ENCODE data around the gene PRICKLE3. TPM values are rescaled to one million over a fixed set of nuclear protein-coding genes. Genes with fewer than 3 reads are reported as not detected.

The PRICKLE3 gene
- total RNA-seq, 1 experiment from 2014 or later, result 14.5 TPM

GRCh38 chrX:49192722-49193328 is 6.7 kb upstream of the PRICKLE3 start:
- CTCF ChIA-PET, result interaction anchor here (0.7 to 3.7 kb wide), 21 partner anchors 8 to 696 kb away, joined by 3 to 15 read pairs (median 4); partner anchors contain the start of gene PLP2
- peaks cover 8% of the 10 kb centered on the region for H3K9me3 Mint-ChIP-seq (ENCODE audit: unreplicated experiment)
- H3K36me3 Mint-ChIP-seq (ENCODE audit: insufficient read depth, unreplicated experiment), result peaks cover 10% of the 10 kb centered on the region
- peak; percentile 24 for DNase-seq (ENCODE audit: unreplicated experiment)
- BruUV-seq (replicated peaks), result no TSS peak
- no peak overlapping the region for H3K27ac Mint-ChIP-seq (ENCODE audit: low read depth, unreplicated experiment)
- H3K27me3 Mint-ChIP-seq (ENCODE audit: insufficient read depth, unreplicated experiment), result peaks cover 4% of the 10 kb centered on the region
- TF ChIP-seq, protein P1, sequence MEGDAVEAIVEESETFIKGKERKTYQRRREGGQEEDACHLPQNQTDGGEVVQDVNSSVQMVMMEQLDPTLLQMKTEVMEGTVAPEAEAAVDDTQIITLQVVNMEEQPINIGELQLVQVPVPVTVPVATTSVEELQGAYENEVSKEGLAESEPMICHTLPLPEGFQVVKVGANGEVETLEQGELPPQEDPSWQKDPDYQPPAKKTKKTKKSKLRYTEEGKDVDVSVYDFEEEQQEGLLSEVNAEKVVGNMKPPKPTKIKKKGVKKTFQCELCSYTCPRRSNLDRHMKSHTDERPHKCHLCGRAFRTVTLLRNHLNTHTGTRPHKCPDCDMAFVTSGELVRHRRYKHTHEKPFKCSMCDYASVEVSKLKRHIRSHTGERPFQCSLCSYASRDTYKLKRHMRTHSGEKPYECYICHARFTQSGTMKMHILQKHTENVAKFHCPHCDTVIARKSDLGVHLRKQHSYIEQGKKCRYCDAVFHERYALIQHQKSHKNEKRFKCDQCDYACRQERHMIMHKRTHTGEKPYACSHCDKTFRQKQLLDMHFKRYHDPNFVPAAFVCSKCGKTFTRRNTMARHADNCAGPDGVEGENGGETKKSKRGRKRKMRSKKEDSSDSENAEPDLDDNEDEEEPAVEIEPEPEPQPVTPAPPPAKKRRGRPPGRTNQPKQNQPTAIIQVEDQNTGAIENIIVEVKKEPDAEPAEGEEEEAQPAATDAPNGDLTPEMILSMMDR (IDR thresholded peaks at IDR 0.05; ENCODE audit: unreplicated experiment), result peak; percentile 30
- intact Hi-C loops (cut with micrococcal nuclease), result loop anchor here (5.0 to 10.0 kb wide), 2 partner anchors 562 to 684 kb away; partner anchors contain the start of gene USP27X
- H3K4me1 Mint-ChIP-seq (ENCODE audit: insufficient read depth, unreplicated experiment), result peaks cover 16% of the 10 kb centered on the region
- POLR2A ChIA-PET, result interaction anchor here (0.7 to 1.4 kb wide), 6 partner anchors 26 to 689 kb away, joined by 3 to 8 read pairs (median 3); partner anchors contain the start of gene PPP1R3F
- H3K4me3 Mint-ChIP-seq (ENCODE audit: unreplicated experiment), result peak overlapping the region; percentile 21

- peaks cover 16% of the 10 kb centered on the region for H3K4me1 Mint-ChIP-seq (ENCODE audit: insufficient read depth, unreplicated experiment)
- no peak for DNase-seq (ENCODE audit: unreplicated experiment)
- TF ChIP-seq, protein P1 (IDR thresholded peaks at IDR 0.05; ENCODE audit: unreplicated experiment), result no peak
- no peaks in the 10 kb centered on the region for H3K27me3 Mint-ChIP-seq (ENCODE audit: insufficient read depth, unreplicated experiment)
- ChIA-PET POLR2A (interaction anchor here (0.7 to 2.7 kb wide), 12 partner anchors 15 to 921 kb away, joined by 3 to 48 read pairs (median 6); partner anchors contain the start of genes PLP2, PPP1R3F and WDR45), CTCF (interaction anchor here (0.6 to 3.7 kb wide), 7 partner anchors 11 to 560 kb away, joined by 3 to 15 read pairs (median 3); no protein-coding TSS in a partner anchor)
- peak overlapping the region; percentile 86 for H3K27ac Mint-ChIP-seq (ENCODE audit: low read depth, unreplicated experiment)
- peak overlapping the region; percentile 83 for H3K4me3 Mint-ChIP-seq (ENCODE audit: unreplicated experiment)
- H3K9me3 Mint-ChIP-seq (ENCODE audit: unreplicated experiment), result peaks cover 6% of the 10 kb centered on the region
- intact Hi-C loops (cut with micrococcal nuclease), result loop anchor here (1.0 to 10.0 kb wide), 4 partner anchors 68 to 686 kb away; partner anchors contain the start of genes GPKOW, PPP1R3F and USP27X
- peaks cover 10% of the 10 kb centered on the region for H3K36me3 Mint-ChIP-seq (ENCODE audit: insufficient read depth, unreplicated experiment)
- TSS peak; percentile 45 for BruUV-seq (replicated peaks)
Observed at GRCh38 chrX:49191574-49192011, 5.4 kb upstream of the PRICKLE3 start.

- Mint-ChIP-seq H3K4me1 (ENCODE audit: insufficient read depth, unreplicated experiment) (peaks cover 16% of the 10 kb centered on the region), H3K4me3 (ENCODE audit: unreplicated experiment) (peak overlapping the region; percentile 83), H3K36me3 (ENCODE audit: insufficient read depth, unreplicated experiment) (peaks cover 10% of the 10 kb centered on the region), H3K9me3 (ENCODE audit: unreplicated experiment) (peaks cover 6% of the 10 kb centered on the region), H3K27ac (ENCODE audit: low read depth, unreplicated experiment) (peak overlapping the region; percentile 86), H3K27me3 (ENCODE audit: insufficient read depth, unreplicated experiment) (no peaks in the 10 kb centered on the region)
- POLR2A ChIA-PET, result interaction anchor here (0.5 to 2.7 kb wide), 20 partner anchors 10 to 1003 kb away, joined by 3 to 48 read pairs (median 4); partner anchors contain the start of genes CLCN5, PLP2, PPP1R3F and SLC35A2
- intact Hi-C loops (cut with micrococcal nuclease), result loop anchor here (1.0 to 10.0 kb wide), 4 partner anchors 68 to 686 kb away; partner anchors contain the start of genes GPKOW, PPP1R3F and USP27X
- TF ChIP-seq, protein P1 (IDR thresholded peaks at IDR 0.05; ENCODE audit: unreplicated experiment), result no peak
- DNase-seq (ENCODE audit: unreplicated experiment), result peak; percentile 97
- BruUV-seq (replicated peaks), result no TSS peak
- CTCF ChIA-PET, result interaction anchor here (0.6 to 3.7 kb wide), 4 partner anchors 36 to 602 kb away, joined by 3 to 15 read pairs (median 3); no protein-coding TSS in a partner anchor
Observed at GRCh38 chrX:49190821-49191573, 4.8 kb upstream of the PRICKLE3 start.

Data from MCF 10A (cell line).